Activated CD4-positive, alpha-beta T cell treated with anti-CD3 and anti-CD28 coated beads, Interleukin-10, Interleukin-2, amounts not matched to agents 100 ng/mL and 50 ng/mL, durations not matched to agents 16 hours and 8 hours (primary cell): ENCODE results near the gene PRKD1.

Experiments used
- DNase-seq: peaks from one replicate; pipeline ENCODE4 v3.0.0-alpha.2; 2020

The PRKD1 gene

GRCh38 chr14:29829851-29830250 is 97.8 kb downstream of the PRKD1 start:
- DNase-seq = no peak

- DNase-seq = no peak
Measured at GRCh38 chr14:29823816-29824215, 103.8 kb downstream of the PRKD1 start.

- no peak for DNase-seq
Measured at GRCh38 chr14:29822430-29822709, 105.3 kb downstream of the PRKD1 start.

GRCh38 chr14:29821661-29822429 is 105.8 kb downstream of the PRKD1 start:
- DNase-seq = no peak

GRCh38 chr14:29821242-29821641 is 106.4 kb downstream of the PRKD1 start:
- no peak for DNase-seq

GRCh38 chr14:29820785-29821184 is 106.9 kb downstream of the PRKD1 start:
- DNase-seq = no peak

GRCh38 chr14:29817767-29818405 is 109.8 kb downstream of the PRKD1 start:
- DNase-seq = no peak

- DNase-seq = no peak
Measured at GRCh38 chr14:29815016-29815674, 112.5 kb downstream of the PRKD1 start.

GRCh38 chr14:29814156-29815015 is 113.3 kb downstream of the PRKD1 start:
- no peak for DNase-seq

- DNase-seq = no peak
Measured at GRCh38 chr14:29810682-29811081, 117.0 kb downstream of the PRKD1 start.

GRCh38 chr14:29810064-29810463 is 117.6 kb downstream of the PRKD1 start:
- no peak for DNase-seq

GRCh38 chr14:29806124-29806517 is 121.5 kb downstream of the PRKD1 start:
- no peak for DNase-seq

- DNase-seq = no peak
Measured at GRCh38 chr14:29805415-29806123, 122.1 kb downstream of the PRKD1 start.

GRCh38 chr14:29804481-29805266 is 123.0 kb downstream of the PRKD1 start:
- no peak for DNase-seq

- no peak for DNase-seq
Measured at GRCh38 chr14:29803045-29803444, 124.6 kb downstream of the PRKD1 start.

- no peak for DNase-seq
Measured at GRCh38 chr14:29802211-29802610, 125.4 kb downstream of the PRKD1 start.

GRCh38 chr14:29800961-29801360 is 126.7 kb downstream of the PRKD1 start:
- no peak for DNase-seq

GRCh38 chr14:29799464-29800095 is 128.1 kb downstream of the PRKD1 start:
- no peak for DNase-seq

- DNase-seq = no peak
Measured at GRCh38 chr14:29798811-29799210, 128.8 kb downstream of the PRKD1 start.

- no peak for DNase-seq
Measured at GRCh38 chr14:29798108-29798663, 129.5 kb downstream of the PRKD1 start.

GRCh38 chr14:29796853-29797252 is 130.8 kb downstream of the PRKD1 start:
- DNase-seq = no peak
